GM04503 (cell line): Measurements from ENCODE around the gene ANKRD33.
"Not testable (repeated sequence)": the region's sequence is repeated elsewhere in the genome, so short reads cannot be mapped to it uniquely, and the experiment has no call there.

Experiments
- DNase-seq: peaks from one replicate; pipeline ENCODE4 v3.0.0-alpha.2; 2012; ENCODE audit warnings: low read depth

Gene ANKRD33

DNA sequence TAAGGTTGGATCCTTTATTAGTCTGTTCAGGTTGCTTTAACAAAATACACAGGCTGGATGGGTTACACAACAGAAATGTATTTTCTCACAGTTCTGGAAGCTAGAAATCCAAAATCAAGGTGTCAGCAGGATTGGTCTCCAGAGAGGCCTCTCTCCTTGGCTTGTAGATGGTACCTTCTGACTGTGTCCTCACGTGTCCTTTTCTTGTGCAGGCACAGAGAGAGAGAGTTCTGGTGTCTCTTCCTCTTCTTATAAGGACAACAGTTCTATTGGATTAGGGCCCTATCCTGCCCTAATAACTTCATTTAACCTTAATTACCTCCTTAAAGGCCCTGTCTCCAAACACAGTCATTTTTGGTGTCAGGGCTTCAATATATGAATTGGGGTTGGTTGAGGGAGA lies 4.6 kb upstream of the ANKRD33 start:
- no peak for DNase-seq

DNA sequence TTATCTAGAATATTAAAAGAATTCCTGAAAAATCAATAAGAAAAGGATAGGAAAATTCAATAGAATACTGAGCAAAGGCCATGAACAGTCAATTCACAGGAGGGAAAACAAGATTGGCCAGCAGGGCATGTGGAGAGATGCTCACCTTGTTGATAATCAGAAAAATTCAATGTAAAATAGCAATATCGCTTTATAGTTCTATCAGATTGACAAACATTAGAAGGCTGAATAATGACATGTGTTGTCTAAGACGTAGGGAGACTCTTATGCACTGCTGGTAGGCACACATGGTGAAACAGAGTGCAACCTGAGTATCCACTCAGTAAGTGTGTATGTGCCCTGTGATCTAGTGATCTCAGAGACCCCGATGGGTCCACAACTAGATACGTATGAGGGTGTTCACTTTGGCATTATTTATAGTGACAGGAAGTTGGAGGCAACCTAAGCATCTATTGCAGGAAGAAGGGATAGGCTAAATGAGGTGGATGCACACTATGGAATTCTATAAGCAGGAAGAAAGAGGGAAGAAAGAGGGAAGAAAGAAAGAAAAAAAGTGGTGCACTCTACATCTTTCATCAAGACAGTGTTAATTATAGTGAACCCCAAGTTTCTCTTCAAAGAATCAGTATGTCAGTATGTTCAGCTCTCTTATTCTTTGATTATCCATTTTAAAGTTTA lies 3.8 kb upstream of the ANKRD33 start:
- no peak for DNase-seq

DNA sequence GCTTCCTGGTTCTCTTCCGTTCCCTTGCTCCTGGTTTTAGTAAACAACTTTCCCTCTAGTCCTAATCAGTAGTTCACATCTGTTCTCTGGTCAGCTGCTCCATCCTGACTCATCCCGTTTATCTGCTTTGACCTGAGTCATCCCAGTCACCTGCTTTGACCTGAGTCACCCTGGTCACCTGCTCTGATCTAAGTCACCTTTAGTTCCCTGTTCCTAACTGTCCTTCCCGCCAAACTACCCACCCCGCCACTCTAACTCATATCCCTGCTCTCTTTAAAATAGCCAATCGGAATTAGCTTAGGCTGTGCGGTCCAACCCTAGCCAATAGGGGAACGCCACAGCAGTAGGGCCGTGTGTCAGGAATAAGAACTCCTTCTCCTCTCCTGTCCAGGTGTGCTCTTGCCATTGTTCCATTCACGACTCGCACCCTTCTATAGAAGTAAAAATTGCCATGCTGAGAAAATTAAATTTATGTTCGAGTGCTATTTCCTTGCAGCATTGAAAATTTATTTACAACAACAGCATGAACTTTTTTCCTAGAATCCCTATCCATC lies 3.1 kb upstream of the ANKRD33 start:
- DNase-seq, result no peak

- DNase-seq, result not testable (repeated sequence)
Measured at GRCh38 chr12:51885294-51886020, 2.4 kb upstream of the ANKRD33 start.

- DNase-seq, result peak; percentile 91
Measured at GRCh38 chr12:51886021-51886710, 1.7 kb upstream of the ANKRD33 start.

DNA sequence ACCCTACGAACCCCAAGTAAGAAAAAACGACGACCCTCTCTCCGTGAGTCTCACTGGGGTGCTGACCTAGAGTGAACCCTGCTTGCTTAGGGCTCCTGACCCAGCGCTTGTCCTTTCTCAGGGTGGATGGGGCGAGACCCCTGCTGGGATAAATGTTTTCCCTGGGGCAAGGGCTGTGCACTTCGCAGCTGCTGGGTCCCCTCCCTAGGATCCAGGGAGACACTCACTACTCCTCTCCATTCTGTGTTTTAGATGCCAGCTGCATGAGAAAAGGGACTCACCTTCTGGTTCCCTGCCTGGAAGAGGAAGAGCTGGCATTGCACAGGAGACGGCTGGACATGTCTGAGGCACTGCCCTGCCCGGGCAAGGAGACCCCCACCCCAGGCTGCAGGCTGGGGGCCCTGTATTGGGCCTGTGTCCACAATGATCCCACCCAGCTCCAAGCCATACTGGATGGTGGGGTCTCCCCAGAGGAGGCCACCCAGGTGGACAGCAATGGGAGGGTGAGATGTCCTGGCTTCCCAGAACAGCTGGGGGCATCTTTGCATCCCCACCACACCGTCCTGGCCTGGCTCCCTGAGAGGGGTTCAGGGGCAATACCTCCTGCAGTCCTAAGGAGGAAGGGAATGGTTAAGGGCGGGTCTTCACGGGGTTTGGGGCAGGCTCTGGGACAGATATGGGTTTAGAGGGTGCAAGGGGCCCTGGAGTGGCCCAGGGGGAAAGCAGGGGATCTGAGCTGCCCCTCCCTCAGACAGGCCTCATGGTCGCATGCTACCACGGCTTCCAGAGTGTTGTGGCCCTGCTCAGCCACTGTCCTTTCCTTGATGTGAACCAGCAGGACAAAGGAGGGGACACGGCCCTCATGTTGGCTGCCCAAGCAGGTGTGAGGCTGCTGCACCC lies 663 bp downstream of the ANKRD33 start:
- no peak for DNase-seq

- no peak for DNase-seq
Measured at GRCh38 chr12:51889216-51890132, 1.6 kb downstream of the ANKRD33 start.

DNA sequence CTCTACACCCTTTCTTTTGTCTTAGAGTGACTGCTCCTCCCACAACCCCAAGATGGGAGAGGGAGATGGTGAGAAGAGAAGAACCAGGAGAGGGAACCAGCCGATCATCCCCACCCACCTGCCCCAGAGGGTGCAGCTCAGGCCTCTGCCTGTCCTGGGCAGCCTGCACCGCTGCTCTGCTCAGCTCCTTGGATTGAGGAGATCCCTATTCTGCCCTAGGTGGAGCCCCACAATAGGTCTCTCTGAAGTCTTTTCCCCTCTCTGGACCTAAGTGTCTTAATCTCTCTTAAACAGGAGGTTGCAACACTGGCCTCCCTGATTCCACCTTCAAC lies 2.2 kb downstream of the ANKRD33 start:
- DNase-seq, result no peak

- DNase-seq, result no peak
Measured at GRCh38 chr12:51890511-51891171, 2.7 kb downstream of the ANKRD33 start.

DNA sequence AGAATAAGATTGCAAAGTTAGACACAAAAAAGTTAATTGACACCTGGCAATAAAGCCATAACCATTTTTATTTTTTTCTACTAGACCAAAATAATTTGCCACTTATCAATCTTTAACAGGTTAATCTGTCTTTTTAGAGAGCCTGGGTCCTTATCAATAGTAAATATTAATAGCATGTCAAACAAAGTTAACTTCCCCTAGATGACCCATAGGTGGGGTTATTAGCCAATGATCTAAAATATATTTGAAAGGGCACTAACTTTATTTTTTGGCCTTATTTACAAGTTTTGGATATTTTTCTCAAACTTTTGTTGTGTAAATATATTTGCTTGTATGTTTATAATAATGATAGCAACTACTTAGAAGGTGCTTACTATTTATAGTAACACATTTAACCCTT lies 3.9 kb downstream of the ANKRD33 start:
- DNase-seq, result no peak

DNA sequence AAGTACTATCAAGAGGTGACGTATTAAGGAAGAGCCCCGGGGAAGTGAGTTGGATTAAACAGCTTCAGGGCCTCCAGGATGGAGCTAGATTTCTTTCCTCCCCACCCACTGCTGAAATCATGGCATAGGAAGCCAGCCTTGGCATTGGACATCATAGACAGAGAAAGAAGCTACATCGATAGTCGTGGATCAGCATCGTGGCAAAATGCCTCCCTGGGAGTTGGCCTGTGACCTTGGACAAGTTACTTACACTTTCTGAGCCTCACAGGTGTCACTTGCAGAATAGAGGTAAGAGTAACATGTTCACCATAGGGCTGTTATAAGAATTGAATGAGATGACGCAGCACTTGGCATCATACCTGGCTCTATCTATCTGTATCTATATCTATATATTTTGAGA lies 5.9 kb downstream of the ANKRD33 start:
- DNase-seq, result no peak

GRCh38 chr12:51895378-51896135 lies 7.7 kb downstream of the ANKRD33 start:
- DNase-seq, result no peak

DNA sequence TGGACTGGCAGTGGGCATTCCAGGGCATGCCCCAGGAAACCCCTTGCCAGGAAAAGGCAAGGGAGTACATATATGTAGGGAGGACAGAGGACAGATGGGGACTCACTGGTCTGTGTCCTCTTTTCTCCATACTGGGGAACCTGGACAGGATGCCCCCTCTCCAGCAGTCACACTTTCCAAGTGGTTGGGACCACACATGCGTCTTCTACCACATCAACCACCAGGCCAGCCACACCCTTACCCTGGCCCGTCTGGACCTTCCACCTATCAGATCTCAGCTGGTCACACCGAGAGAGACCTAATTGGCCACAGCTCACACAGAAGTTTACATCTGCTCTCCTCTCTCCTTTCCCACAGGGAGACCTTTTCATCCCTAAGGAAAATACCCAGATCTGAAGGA lies 8.3 kb downstream of the ANKRD33 start:
- DNase-seq, result no peak

DNA sequence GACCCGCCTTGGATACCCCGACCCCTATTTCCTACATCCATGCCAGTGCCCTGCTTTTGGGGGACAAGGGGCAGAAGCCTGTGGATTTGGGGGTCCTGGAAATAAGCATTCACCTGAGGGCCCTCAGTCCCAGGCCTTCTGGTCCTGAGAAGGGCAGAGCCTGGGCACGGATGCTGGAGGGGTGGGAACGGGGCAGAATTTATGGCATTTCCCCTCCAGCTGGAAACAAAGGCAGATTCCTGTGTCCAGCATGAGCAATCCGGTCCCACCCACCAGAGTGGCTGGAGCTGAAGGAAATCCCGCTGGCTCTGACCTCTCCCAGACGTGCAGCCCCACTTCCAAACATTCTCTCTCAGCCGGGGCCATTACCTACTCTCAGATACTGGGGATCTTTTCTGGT lies 9.3 kb downstream of the ANKRD33 start:
- no peak for DNase-seq

- no peak for DNase-seq
Measured at GRCh38 chr12:51898506-51898905, 10.6 kb downstream of the ANKRD33 start.

DNA sequence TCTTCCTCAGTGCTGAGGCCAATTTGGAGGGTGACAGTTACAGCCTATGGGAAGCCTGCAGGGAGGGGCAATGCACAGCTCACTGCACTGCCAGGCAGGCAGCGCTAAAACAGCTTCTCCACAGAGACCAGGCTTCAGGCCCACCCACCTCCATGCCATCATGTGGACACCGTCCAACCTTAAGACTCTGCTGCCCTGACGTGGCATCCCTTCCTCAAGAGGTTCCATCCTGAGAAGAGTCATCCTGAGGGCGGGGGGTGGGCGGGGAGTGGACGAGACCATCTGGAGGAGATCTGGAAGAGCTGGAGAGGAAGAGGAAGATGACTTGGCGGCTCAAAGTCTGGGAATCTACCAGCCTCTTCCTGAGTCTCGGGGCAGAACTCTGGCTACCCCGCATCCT lies 11.0 kb downstream of the ANKRD33 start:
- DNase-seq, result no peak

DNA sequence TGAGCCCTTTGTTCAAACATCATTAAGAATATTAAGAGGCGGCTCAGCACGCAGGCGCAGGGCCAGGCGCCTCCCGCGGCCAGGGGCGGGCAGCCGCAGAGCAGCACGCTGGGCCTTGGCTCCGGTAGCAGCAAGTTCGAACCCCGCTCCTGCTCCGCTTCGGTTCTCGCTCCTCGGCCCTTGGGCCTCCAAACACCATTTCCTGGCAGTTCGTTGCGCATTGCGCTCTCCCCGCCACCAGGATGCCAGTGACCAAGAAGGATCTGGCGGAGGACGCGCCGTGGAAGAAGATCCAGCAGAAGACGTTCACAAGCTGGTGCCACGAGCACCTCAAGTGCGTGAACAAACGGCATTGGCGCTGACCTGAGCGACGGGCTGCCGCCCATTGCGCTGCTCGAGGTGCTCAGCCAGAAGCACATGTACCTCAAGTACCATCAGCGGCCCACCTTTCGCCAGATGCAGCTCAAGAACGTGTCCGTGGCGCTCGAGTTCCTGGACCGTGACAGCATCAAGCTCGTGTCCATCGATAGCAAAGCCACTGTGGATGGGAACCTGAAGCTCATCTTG lies 12.5 kb downstream of the ANKRD33 start:
- DNase-seq, result no peak

- no peak for DNase-seq
Measured at GRCh38 chr12:51901121-51901817, 13.4 kb downstream of the ANKRD33 start.

DNA sequence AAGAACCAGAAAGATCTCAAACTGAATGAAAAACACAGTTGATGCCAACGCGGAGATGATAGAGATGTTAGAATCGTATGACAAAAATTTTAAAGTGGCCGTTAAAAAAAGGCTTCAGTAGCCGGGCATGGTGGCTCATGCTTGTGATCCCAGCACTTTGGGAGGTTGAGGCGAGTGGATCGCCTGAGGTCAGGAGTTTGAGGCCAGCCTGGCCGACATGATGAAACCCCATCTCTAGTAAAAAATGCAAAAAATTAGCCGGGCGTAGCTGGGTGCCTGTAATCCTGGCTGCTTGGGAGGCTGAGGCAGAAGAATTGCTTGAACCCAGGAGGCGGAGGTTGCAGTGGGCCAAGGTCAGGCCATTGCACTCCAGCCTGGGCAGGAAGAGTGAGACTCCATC lies 14.0 kb downstream of the ANKRD33 start:
- no peak for DNase-seq
